Aorta (tissue), 5 donors: Measurements from ENCODE around the gene TSPO2. TPM values are rescaled to one million over a fixed set of nuclear protein-coding genes. Genes with fewer than 3 reads are reported as not detected.

Source experiments
- ATAC-seq: fragments of 200-7000 bp; cut with Tn5 transposase; one replicate; pipeline ENCODE4 v1.9.1; 2022; ENCODE audit warnings: moderate library complexity; ENCODE audit not compliant: low FRiP score
- DNase-seq, 2 donors: peaks; one replicate each; pipeline ENCODE4 v3.0.0-alpha.2; 2020
- H3K27ac ChIP-seq, 2 donors: one replicate each; pipeline ENCODE4 v1.5.1; 2013; ENCODE audit warnings: low read length in 2 of 2, mild to moderate bottlenecking in 2 of 2, moderate library complexity in 2 of 2, control low read depth in 1 of 2, inconsistent platforms in 1 of 2, low read depth in 1 of 2
- H3K27me3 ChIP-seq, 2 donors: one replicate each; pipeline ENCODE4 v1.6.1; 2013; ENCODE audit warnings: control low read depth in 1 of 2, low read length in 1 of 2, mild to moderate bottlenecking in 1 of 2, moderate library complexity in 1 of 2; ENCODE audit not compliant: insufficient read depth in 2 of 2, control insufficient read depth in 1 of 2
- H3K36me3 ChIP-seq, 2 donors: one replicate each; pipeline ENCODE4 v1.6.1; 2013; ENCODE audit warnings: control low read depth in 1 of 2, low read length in 1 of 2, mild to moderate bottlenecking in 1 of 2; ENCODE audit not compliant: insufficient read depth in 2 of 2, control insufficient read depth in 1 of 2
- H3K4me1 ChIP-seq, 2 donors: one replicate each; pipeline ENCODE4 v1.6.1; 2013; ENCODE audit warnings: low read length in 2 of 2, control low read depth in 1 of 2, mild to moderate bottlenecking in 1 of 2, moderate library complexity in 1 of 2; ENCODE audit not compliant: insufficient read depth in 2 of 2, control insufficient read depth in 1 of 2
- H3K4me3 ChIP-seq, 2 donors: one replicate each; pipeline ENCODE4 v1.5.1; 2013; ENCODE audit warnings: low read length in 2 of 2, control low read depth in 1 of 2, mild to moderate bottlenecking in 1 of 2
- H3K9me3 ChIP-seq: one replicate; pipeline ENCODE4 v1.6.1; 2013; ENCODE audit warnings: mild to moderate bottlenecking, low read length; ENCODE audit not compliant: control insufficient read depth
- WGBS, 2 donors: extraction: QIAGEN DNeasy Blood & Tissue Kit; methylation state at CpG; one replicate each; pipeline ENCODE4 v1.1.7; 2013; 5-methylcytosine and 5-hydroxymethylcytosine counted together
- intact Hi-C, 2 donors: fragments of 100-400 bp; cut with DNase I; formaldehyde crosslinking; loops; one replicate each; pipeline versions ENCODE4 v1.14.2 to v1.15.0; 2022
- long read RNA-seq, 2 donors: library from polyadenylated mRNA; unstranded; transcript quantifications; one replicate each; pipeline ENCODE4 v2.0.0, GENCODE V29; 2020 to 2021
- polyA plus RNA-seq, 2 donors: library from polyadenylated mRNA; stranded (reverse); fragments of 200-250 nt; gene quantifications; one replicate each; pipeline ENCODE4 v1.2.3, GENCODE V29; 2013
- total RNA-seq, 2 donors: library from RNA; stranded (reverse); fragmentation: NEBNext Ultra II Directional; extraction: Animal tissue kit (Norgen Biotek cat#: 25700); gene quantifications; one replicate each; pipeline ENCODE4 v1.2.1, GENCODE V29; 2021
- donor health status: healthy with polysubstance abuse.
- donor health status: Bipolar disorder and iron deficiency.
- donor health status: DM: no; HTN: no; CAD: no.
- donor health status: DM: no; HTN: no; CAD: no.
- donor health status: DM: yes; HTN: yes; CAD: no.

The TSPO2 gene, protein sequence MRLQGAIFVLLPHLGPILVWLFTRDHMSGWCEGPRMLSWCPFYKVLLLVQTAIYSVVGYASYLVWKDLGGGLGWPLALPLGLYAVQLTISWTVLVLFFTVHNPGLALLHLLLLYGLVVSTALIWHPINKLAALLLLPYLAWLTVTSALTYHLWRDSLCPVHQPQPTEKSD
- total RNA-seq (not detected), polyA plus RNA-seq (not detected)
- long read RNA-seq, donor 1, result 0 reads
- long read RNA-seq, donor 2, result 0 reads

DNA sequence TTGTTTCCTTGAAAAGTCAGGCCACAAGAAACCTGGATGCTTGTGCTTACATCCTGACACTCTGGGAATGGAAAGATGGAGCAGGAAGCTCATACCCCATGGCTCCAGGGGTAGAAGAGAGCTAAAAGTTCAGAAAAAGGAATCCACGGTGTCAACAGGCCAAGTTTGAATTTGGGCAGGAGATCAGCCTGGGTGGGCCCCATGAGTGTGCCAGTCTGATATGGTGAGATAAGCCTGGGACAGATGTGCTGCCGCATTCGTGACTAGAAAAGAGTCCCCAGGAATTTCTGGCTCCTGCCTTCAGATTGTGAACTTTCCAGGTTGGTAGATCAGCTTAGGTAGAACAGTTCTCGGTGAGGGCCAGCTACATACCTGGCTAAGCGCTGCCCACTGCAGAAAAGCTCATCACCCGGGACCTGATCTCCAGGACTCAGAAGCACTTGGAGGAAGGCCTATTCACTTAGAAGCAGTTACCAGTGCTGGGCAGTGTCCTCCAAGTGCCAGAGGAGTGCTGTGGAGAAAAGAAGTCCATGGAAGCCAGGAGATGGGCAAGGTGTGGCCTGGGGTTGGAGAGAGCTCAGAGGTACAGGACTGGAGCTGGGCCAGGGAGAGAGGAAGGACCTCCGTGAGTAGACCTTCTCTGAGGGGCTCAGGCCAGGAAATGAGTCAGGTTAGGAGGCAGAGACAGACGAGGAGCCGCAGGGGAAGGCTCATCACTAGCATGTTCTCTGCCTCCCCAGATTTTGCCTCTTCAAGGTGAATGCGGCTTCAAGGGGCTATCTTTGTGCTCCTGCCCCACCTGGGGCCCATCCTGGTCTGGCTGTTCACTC, at the start of gene TSPO2:
Gene TSPO2, plus strand, starts transcription at position 242 of the 830 bp plus-strand sequence. Its CDS starts 519 bp downstream, at position 761.
- no peak within 1 kb of the TSS for H3K4me3 ChIP-seq
- H3K4me1 ChIP-seq, result no peaks in the 10 kb centered on the region
- no peaks in the 10 kb centered on the region for H3K9me3 ChIP-seq
- DNase-seq (no peak), ATAC-seq (no peak)
- intact Hi-C loops, result no loop called here
- 83 to 86% methylated on average over 10 of the region's 10 CpGs for WGBS, 2 donors
- no peaks in the 10 kb centered on the region for H3K36me3 ChIP-seq
- H3K27me3 ChIP-seq, result no peaks in the 10 kb centered on the region
- no peak within 1 kb of the TSS for H3K27ac ChIP-seq

DNA sequence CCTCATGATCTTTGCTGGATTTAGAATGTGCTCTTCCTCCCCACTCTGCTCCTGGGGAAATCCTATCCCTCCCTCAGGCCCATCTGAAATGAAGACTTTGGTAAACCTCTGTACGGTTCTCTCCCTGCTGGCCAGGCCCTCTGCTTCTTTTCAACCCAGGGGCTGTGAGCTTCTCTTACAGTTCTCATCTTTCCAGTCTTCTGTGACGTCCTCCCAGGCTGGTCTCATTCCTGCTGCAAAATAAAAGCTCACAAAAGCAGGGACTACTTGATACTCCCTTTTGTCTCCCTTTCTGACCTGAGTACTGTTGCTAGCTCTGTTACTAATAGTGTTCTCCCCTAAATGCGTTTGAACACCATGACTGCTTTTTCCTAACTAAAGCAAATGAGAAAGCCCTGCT, 49.5 kb upstream of the TSPO2 start:
- intact Hi-C loops, result no loop called here
- Histone ChIP-seq H3K36me3 (no peaks in the 10 kb centered on the region), H3K27ac (no peak overlapping the region), H3K4me1 (peaks cover 0 to 4% of the 10 kb centered on the region in 2 donors), H3K9me3 (no peaks in the 10 kb centered on the region), H3K4me3 (no peak overlapping the region), H3K27me3 (no peaks in the 10 kb centered on the region)
- ATAC-seq, result no peak
- 75 to 79% methylated on average over 3 of the region's 3 CpGs for WGBS, 2 donors
- DNase-seq, result no peak

DNA sequence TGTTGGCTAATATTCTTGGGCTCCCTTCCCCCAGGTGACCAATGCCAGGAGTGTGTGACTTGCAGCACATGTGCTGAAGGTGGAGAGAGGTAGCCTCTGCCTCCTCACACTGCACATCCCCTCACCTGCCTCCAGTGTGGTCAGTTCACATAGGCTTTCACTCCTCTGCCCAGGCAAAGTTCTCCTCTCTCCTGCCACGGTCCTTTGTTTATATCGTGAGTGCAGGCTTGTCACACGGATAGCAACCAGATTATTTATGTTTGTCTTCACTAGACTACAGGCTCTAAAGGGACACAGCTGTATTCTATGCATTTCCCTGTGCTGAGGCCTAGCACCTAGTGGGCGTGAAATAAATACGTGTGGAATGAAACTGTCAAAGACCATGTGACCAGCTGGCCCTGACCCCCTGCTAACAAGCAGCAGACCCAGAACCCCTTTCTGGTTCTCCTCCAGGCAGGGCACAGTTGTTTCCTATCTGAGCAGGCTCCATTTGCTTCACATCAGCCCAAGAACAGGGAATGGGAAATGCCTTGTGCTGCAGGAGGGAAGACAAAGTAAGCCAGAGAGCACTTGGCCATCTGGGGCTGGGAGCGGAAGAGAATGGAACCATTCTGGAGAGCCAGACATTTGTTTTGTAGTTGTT, 45.6 kb upstream of the TSPO2 start:
- no peak for ATAC-seq
- H3K27ac ChIP-seq, result peak overlapping the region in 1 of 2 donors; percentile 32
- H3K4me1 ChIP-seq, result peaks cover 0 to 4% of the 10 kb centered on the region in 2 donors
- no peak for DNase-seq
- no peaks in the 10 kb centered on the region for H3K36me3 ChIP-seq
- no peak overlapping the region for H3K4me3 ChIP-seq
- WGBS, 2 donors, result 52 to 53% methylated on average over 6 of the region's 6 CpGs
- H3K9me3 ChIP-seq, result no peaks in the 10 kb centered on the region
- intact Hi-C loops, result no loop called here
- no peaks in the 10 kb centered on the region for H3K27me3 ChIP-seq

DNA sequence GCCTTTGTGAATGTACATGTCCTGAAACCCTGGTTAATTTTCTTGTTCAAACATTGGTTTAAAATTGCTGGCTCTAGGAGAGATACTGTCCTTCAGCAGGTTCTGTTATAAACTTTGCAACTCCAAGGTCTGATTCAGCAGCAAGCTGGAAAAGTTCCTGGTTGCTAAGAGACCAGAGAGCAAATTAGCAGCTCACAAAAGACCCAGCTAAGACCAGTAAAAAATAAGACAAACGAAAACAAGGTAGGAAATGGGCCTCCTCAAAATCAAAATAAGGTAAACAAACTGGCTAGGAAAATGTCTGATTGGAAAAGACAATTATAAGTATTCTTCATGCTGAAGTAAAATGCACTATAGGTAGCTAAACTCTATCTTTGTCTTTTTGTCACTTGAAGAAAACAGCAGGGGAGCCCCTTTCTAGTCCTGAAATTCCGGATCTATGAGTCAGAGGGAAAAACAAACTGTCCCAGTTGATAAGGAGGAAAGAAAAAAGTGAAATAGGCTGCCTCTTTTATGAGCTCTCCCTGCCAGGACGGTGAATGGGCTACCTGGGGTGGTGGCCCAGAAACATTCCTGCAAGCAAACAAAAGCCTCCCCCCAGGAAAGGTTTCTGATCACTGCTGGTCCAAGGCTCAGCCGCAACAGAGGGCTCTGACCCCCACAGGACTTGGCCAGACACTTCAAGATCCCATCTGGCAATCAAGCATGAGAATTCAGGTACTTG, 44.9 kb upstream of the TSPO2 start:
- H3K27me3 ChIP-seq, result no peaks in the 10 kb centered on the region
- H3K36me3 ChIP-seq, result no peaks in the 10 kb centered on the region
- no peak overlapping the region for H3K27ac ChIP-seq
- peaks cover 0 to 4% of the 10 kb centered on the region in 2 donors for H3K4me1 ChIP-seq
- 19 to 25% methylated on average over 4 of the region's 4 CpGs for WGBS, 2 donors
- no peak for ATAC-seq
- no peak for DNase-seq
- no peak overlapping the region for H3K4me3 ChIP-seq
- no peaks in the 10 kb centered on the region for H3K9me3 ChIP-seq
- intact Hi-C loops, result no loop called here

DNA sequence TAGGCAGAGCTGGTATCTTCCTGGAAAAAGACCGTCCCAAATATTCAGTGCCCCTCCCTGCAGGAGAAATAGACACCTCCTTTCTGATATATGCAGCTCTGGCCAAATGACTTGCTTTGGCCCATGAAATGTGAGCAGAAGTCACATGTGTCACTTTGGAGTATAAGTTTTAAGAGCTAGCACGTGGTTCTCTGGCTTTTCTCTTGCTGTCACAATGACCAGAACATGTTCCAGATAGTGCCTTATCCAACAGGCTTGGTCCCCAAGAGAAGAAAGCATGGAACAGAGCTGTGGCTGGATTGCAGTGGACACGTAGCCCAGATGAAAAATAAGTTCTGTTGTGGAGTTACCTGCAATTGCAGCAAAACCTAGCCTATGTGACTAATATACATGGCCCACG, 43.6 kb upstream of the TSPO2 start:
- Histone ChIP-seq H3K27me3 (no peaks in the 10 kb centered on the region), H3K9me3 (no peaks in the 10 kb centered on the region), H3K4me1 (peaks cover 0 to 4% of the 10 kb centered on the region in 2 donors), H3K27ac (no peak overlapping the region), H3K36me3 (no peaks in the 10 kb centered on the region), H3K4me3 (no peak overlapping the region)
- 88 to 90% methylated on average over 4 of the region's 4 CpGs for WGBS, 2 donors
- intact Hi-C loops, result no loop called here
- ATAC-seq (no peak), DNase-seq (no peak)

DNA sequence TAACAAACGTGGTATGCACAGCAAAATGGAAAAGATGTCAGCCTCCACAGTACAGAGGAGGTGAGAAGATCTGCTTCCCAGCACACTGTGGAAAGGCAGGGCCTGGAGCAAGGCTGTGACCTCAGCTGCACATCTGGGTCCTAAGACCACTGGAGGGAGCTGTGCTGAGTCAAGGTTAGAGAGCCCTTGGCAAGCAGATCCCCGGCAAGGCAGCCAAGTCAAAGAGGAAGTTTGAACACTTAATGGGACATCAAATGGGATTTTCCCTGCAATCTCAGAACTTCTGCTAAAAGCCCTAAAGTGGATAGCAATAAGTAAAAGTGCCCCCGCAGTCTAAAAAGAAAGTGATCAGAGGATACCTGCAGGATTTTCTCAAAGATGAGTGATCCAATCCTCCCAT, 42.7 kb upstream of the TSPO2 start:
- H3K36me3 ChIP-seq, result no peaks in the 10 kb centered on the region
- H3K4me3 ChIP-seq, result no peak overlapping the region
- 46 to 47% methylated on average over 3 of the region's 3 CpGs for WGBS, 2 donors
- H3K9me3 ChIP-seq, result no peaks in the 10 kb centered on the region
- DNase-seq, result peak in 1 of 2 donors; percentile 81
- H3K27me3 ChIP-seq, result no peaks in the 10 kb centered on the region
- ATAC-seq, result peak; percentile 79
- H3K4me1 ChIP-seq, result peaks cover 0 to 4% of the 10 kb centered on the region in 2 donors
- no peak overlapping the region for H3K27ac ChIP-seq
- intact Hi-C loops, result no loop called here

DNA sequence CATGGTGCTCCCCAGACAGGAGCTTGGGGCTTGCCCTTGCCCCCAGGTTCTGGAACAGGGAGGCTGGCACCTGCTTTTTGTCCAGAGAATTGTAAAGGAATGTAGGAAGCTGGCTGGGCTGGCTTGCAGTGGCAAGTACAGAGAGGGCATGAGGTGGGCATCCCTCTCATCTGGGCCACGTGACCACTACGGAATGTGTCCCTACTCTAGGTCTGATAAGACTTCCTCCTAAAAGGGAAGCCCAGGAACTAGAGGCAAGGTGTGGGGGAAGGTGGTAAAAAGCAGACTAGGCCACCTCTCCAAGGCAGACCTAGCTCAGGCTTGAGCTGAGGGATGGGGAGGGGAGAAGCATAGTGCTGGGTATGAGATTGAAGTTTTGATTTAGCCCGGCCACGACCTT, 42.0 kb upstream of the TSPO2 start:
- H3K36me3 ChIP-seq, result no peaks in the 10 kb centered on the region
- no peaks in the 10 kb centered on the region for H3K27me3 ChIP-seq
- WGBS, 2 donors, result 76 to 82% methylated on average over 4 of the region's 4 CpGs
- intact Hi-C loops, result no loop called here
- peaks cover 0 to 4% of the 10 kb centered on the region in 2 donors for H3K4me1 ChIP-seq
- H3K4me3 ChIP-seq, result no peak overlapping the region
- no peaks in the 10 kb centered on the region for H3K9me3 ChIP-seq
- no peak for DNase-seq
- H3K27ac ChIP-seq, result no peak overlapping the region
- no peak for ATAC-seq

DNA sequence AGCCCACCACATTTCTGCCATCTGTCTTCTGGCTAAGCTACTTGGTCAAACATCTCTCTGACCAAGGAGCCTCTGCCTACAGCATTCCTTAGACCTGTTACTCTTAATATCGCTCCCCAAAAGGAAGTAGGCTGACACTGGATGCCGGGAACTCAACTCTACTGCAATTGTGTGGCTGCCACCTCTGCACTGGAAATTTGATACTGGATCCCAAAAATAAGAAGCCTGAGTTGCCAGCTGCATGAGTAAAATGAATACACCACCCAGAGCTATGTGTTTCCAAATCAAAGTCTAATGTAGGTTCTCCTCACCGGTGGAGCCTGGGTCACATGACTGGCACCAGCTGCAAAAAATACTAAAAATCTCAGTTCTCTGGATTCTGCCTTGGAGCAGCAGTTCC, 40.1 kb upstream of the TSPO2 start:
- no peak overlapping the region for H3K27ac ChIP-seq
- no peak overlapping the region for H3K4me3 ChIP-seq
- no peak for DNase-seq
- H3K4me1 ChIP-seq, result no peaks in the 10 kb centered on the region
- no peak for ATAC-seq
- WGBS, 2 donors, result 46 to 47% methylated on average over 3 of the region's 3 CpGs
- no peaks in the 10 kb centered on the region for H3K36me3 ChIP-seq
- no peaks in the 10 kb centered on the region for H3K27me3 ChIP-seq
- no peaks in the 10 kb centered on the region for H3K9me3 ChIP-seq
- intact Hi-C loops, result no loop called here
